Epithelial cell of umbilical artery (primary cell): ENCODE measurements around the gene IBSP. TPM values are rescaled to one million over a fixed set of nuclear protein-coding genes. Genes with fewer than 3 reads are reported as not detected.

Source experiments
- total RNA-seq: library from RNA; depleted of rRNA; stranded (reverse); fragments of >200 nt; gene quantifications from 2 replicates; pipeline ENCODE4 v1.2.3, GENCODE V29; 2014

Gene IBSP
- total RNA-seq, result not detected in 2 replicates

GRCh38 chr4:87799301-87800113, at the start of gene IBSP:
TSS of gene IBSP (plus strand) at chr4:87799554. CDS start at chr4:87802362, 2,808 bp downstream.

GRCh38 chr4:87832669-87833068, 33.3 kb downstream of the IBSP start, which contains the start of gene MEPE:
TSS of gene MEPE (plus strand) at chr4:87832969. CDS start at chr4:87834715, 1,746 bp downstream.

Other genes starting within 250 kb of the IBSP start
- not detected in 2 replicates for gene DSPP, start 191.0 kb upstream of the IBSP start, total RNA-seq
- not detected in 2 replicates for gene DMP1, start 149.3 kb upstream of the IBSP start, total RNA-seq
- not detected in 2 replicates for gene MEPE, start 33.4 kb downstream of the IBSP start, total RNA-seq
- gene SPP1, start 176.2 kb downstream of the IBSP start, total RNA-seq, result 1.4 TPM in 1 of 2 replicates, not detected in the other
- 24.4 and 41.3 TPM in 2 replicates for gene PKD2, start 208.1 kb downstream of the IBSP start, total RNA-seq